OCI-LY3 (cell line): ENCODE measurements around the gene GRK6.

Experiments
- EZH2phosphoT487 ChIP-seq: fragments of 200-600 bp; shearing (Covaris generic); IDR thresholded peaks from 2 replicates; pipeline ENCODE4 v1.6.1; 2018; ENCODE audit warnings: antibody characterized with exemption, mixed run types, low read depth
- TF ChIP-seq, protein P1 (sequence below): fragments of 200-600, 300-600 bp; sonication (generic); IDR thresholded peaks from 2 replicates; pipeline ENCODE4 v1.5.1; 2014; ENCODE audit warnings: antibody characterized with exemption, low read length, low read depth

GRCh38 chr5:177475563-177476427, 49.3 kb downstream of the GRK6 start:
- TF ChIP-seq, protein P1, sequence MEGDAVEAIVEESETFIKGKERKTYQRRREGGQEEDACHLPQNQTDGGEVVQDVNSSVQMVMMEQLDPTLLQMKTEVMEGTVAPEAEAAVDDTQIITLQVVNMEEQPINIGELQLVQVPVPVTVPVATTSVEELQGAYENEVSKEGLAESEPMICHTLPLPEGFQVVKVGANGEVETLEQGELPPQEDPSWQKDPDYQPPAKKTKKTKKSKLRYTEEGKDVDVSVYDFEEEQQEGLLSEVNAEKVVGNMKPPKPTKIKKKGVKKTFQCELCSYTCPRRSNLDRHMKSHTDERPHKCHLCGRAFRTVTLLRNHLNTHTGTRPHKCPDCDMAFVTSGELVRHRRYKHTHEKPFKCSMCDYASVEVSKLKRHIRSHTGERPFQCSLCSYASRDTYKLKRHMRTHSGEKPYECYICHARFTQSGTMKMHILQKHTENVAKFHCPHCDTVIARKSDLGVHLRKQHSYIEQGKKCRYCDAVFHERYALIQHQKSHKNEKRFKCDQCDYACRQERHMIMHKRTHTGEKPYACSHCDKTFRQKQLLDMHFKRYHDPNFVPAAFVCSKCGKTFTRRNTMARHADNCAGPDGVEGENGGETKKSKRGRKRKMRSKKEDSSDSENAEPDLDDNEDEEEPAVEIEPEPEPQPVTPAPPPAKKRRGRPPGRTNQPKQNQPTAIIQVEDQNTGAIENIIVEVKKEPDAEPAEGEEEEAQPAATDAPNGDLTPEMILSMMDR = no peak
- no peak for TF ChIP-seq EZH2phosphoT487
